ENCODE results near the gene PRMT1. TPM values are rescaled to one million over a fixed set of nuclear protein-coding genes. Genes with fewer than 3 reads are reported as not detected.
A peak's percentile ranks its signal among the peaks of the same experiment; 100 is the strongest.

PRMT1 gene
- total RNA-seq, 1 experiment from 2014 or later = 505 TPM

GRCh38 chr19:49676136-49676783 lies 811 bp upstream of the PRMT1 start:
- TF ChIP-seq CTCF (conservative IDR thresholded peaks at IDR 0.05) = no peak
- Histone ChIP-seq H3K9me3 (ENCODE audit: control insufficient read depth, low read depth, low read length) (no peaks in the 10 kb centered on the region), H3K4me1 (ENCODE audit: insufficient read depth, low read length) (peaks cover 6% of the 10 kb centered on the region), H3K14ac (ENCODE audit: insufficient read depth, low read length) (peak overlapping the region; percentile 93), H3K4me2 (ENCODE audit: insufficient read depth, insufficient read length, low read length) (peak overlapping the region; percentile 63), H3K4ac (ENCODE audit: low read depth, low read length) (no peak overlapping the region; the same call in 1 of the 2 replicates), H3K18ac (ENCODE audit: insufficient read length, low read depth, low read length) (peak overlapping the region; percentile 97), H2BK120ac (ENCODE audit: low read depth, low read length, poor library complexity, severe bottlenecking) (peak overlapping the region; percentile 78), H3K56ac (ENCODE audit: insufficient read length, low read depth, low read length) (no peak overlapping the region), H3K79me2 (ENCODE audit: insufficient read depth, low read length) (peaks cover 22% of the 10 kb centered on the region; the same call in 1 of the 2 replicates), H2BK15ac (ENCODE audit: low read depth, low read length) (no peak overlapping the region), H2AK5ac (ENCODE audit: insufficient read length, low read length) (no peak overlapping the region), H2AFZ (ENCODE audit: low read length) (no peak overlapping the region), H4K5ac (ENCODE audit: insufficient read length, low read depth, low read length) (no peak overlapping the region), H3K27ac (ENCODE audit: insufficient read length, low read depth, low read length) (peak overlapping the region; percentile 85), H4K8ac (replicated peaks; ENCODE audit: insufficient read length, low read depth, low read length) (no peak overlapping the region), H2BK5ac (ENCODE audit: insufficient read length, low read length) (peak overlapping the region; percentile 85), H2BK20ac (ENCODE audit: low read depth, low read length, poor library complexity, severe bottlenecking) (no peak overlapping the region), H3K27me3 (ENCODE audit: insufficient read depth, low read length) (no peaks in the 10 kb centered on the region), H3K79me1 (ENCODE audit: insufficient read depth, low read depth, low read length, poor library complexity, severe bottlenecking) (no peaks in the 10 kb centered on the region), H3K23ac (ENCODE audit: insufficient read length, low read depth, low read length) (no peak overlapping the region), H3K23me2 (ENCODE audit: insufficient read length, low read depth, low read length, poor library complexity, severe bottlenecking) (peaks cover 4% of the 10 kb centered on the region), H4K20me1 (ENCODE audit: control insufficient read depth, insufficient read depth, insufficient read length) (no peaks in the 10 kb centered on the region), H3K9ac (ENCODE audit: extremely low read depth, insufficient read length, low read length) (peak overlapping the region; percentile 95), H2BK12ac (ENCODE audit: insufficient read length, low read depth, low read length) (no peak overlapping the region), H3T11ph (ENCODE audit: low read length) (peak overlapping the region; percentile 90), H4K91ac (ENCODE audit: insufficient read length, low read depth, low read length) (no peak overlapping the region)
- WGBS (ENCODE audit: extremely low coverage, insufficient read length, low lambda C conversion rate) = no CpG with 5 or more reads among the region's 27 CpGs
- DNase-seq = peak; percentile 89
- H3K36me3 Mint-ChIP-seq (ENCODE audit: insufficient read depth in 1 of 3, low read depth in 3 of 3) = peaks cover 19 to 30% (median 19%) of the 10 kb centered on the region in 3 experiments; a peak in 6 of 7 replicates
- no peaks in the 10 kb centered on the region; a peak in 2 of 5 replicates for H3K9me3 Mint-ChIP-seq
- peak overlapping the region; percentile 100 for H3K27ac Mint-ChIP-seq
- peak overlapping the region; percentile 97 to 98 for H3K4me3 Mint-ChIP-seq
- peaks cover 27 to 43% of the 10 kb centered on the region in 2 experiments for H3K4me1 Mint-ChIP-seq
- peaks cover 2% of the 10 kb centered on the region; the same call in 1 of the 2 replicates for H3K27me3 Mint-ChIP-seq (ENCODE audit: low read depth)

Data from H9 (cell line).